Pericardium fibroblast (primary cell): Measurements from ENCODE around the gene SLU7. TPM values are rescaled to one million over a fixed set of nuclear protein-coding genes. Genes with fewer than 3 reads are reported as not detected.

ENCODE experiments used
- total RNA-seq: library from RNA; depleted of rRNA; stranded (reverse); fragments of >200 nt; gene quantifications from 2 replicates; pipeline ENCODE4 v1.2.3, GENCODE V29; 2015

Gene SLU7
- total RNA-seq: 42.0 and 42.2 TPM in 2 replicates

DNA sequence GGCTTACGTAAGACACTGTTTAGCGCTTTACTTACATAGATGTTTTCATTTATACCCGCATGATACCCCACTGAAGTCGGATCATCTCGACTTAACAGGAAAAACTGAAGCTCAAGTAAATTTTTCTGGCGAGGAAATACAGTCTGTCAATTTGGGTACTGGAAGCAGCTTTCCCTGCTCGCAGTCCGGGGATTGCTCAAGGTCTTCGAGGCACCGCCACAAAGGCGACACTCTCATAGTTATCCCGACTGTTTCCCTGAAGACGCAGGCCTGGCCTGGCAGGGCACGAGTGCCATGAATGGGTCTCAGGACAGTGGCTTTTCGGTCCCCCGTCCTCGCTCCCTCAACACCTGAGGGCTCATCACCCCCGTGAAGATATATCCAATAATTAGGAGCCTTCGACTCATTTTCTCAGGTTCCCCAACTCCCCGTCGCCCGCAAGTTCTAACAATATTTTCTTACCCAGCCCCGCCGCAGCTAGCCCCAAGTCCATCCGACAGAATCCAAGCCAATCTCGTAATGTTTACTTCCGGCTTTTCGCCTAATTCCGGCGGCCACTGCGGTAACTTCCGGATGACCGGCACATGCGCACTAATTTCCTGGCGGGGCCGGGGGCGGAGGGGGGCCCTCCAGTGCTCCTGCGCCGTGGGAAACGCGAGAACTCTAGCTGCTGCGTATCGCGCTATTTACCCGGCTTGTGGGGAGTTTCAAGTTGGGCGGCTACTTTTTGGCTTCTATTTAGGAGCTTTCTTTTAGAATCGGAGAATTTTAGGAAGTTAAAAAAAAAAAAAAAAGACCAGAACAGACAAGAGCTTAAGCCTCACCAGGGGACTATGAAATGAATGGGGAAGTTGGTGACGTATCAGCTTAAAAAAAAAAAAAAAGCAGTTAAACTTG lies at the start of gene SLU7:
SLU7 (minus strand) TSS at position 521 of the 897 bp plus-strand sequence. CDS start 3,787 bp downstream, outside the sequence.

DNA sequence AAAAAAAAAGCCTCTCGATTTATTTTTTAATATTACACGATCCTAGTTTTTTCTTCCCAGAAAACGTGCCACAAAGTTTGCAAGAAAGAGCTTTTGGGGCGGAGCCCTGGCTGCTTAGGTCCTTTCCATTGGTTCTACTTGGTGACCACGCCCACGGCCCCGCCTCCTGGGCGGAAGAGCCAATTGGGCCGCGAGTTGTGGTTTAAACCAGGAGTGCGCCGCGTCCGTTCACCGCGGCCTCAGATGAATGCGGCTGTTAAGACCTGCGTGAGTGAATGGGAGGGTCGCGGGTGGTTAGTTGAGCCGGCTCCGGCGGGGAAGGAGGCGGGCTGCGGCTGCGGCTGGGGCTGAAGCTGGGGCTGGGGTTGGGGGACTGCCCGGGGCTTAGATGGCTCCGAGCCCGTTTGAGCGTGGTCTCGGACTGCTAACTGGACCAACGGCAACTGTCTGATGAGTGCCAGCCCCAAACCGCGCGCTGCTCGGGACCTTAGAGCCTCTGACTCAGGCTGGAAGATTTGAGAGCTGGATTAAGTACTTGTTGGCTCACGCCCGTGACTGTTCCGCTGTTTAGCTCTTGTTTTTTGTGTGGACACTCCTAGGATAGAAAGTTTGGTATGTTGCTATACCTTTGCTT lies 2.9 kb upstream of the SLU7 start, which contains the start of gene PTTG1:
PTTG1 (plus strand) TSS at position 231 of the 634 bp plus-strand sequence. CDS start 458 bp downstream, outside the sequence.

GRCh38 chr5:160399402-160400353 lies 19.2 kb downstream of the SLU7 start, which contains the start of gene FAM200C:
Gene FAM200C (minus strand): TSS chr5:160400054. CDS start chr5:160395490, 4,564 bp downstream.

DNA sequence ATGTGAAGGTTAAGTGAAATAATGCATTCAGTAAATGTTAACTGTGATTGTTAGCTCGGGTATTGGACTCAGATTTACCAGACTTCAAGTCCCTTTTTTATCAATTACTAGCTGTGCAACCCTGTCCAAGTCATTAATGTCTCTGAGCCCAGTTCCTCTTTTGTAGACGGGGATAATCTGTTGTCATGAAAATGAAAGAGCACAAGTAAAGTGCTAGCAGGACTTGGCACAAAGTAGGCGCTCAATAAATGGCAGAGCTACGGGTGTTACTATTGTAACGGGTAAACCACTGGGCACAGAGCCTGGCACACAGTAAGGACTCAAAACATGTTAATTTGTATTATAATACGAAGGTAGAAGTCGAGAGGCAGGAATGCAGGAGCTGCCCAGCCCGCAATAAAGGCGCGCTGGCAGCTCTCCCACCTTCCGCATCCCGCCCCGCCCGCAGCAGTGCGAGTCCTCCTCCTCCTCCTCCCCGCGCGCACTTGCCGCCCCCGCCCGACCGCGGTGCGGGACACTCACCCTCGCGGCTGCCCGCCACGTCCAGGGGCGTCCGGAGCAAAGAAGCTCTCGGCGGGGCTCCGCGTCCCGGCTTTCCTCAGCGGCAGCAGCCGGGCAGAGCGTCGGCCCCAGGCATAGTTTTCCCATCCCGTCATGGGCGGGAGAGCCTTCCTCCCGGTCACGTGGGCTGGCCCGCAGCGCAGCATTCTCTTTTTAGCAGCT lies 48.7 kb downstream of the SLU7 start, which contains the start of gene C1QTNF2:
C1QTNF2 (minus strand) TSS at position 637 of the 723 bp plus-strand sequence. CDS start 15,615 bp downstream, outside the sequence.

Other genes with a start within 250 kb of the SLU7 start
- gene FABP6, start 189.6 kb downstream of the SLU7 start, total RNA-seq: not detected in 2 replicates
- gene CCNJL, start 106.5 kb downstream of the SLU7 start, total RNA-seq: 0.23 and 2.0 TPM in 2 replicates
- gene C1QTNF2, start 48.5 kb downstream of the SLU7 start, total RNA-seq: 0.47 and 1.9 TPM in 2 replicates
- gene FAM200C, start 19.0 kb downstream of the SLU7 start, total RNA-seq: 3.0 and 4.0 TPM in 2 replicates
- gene PTTG1, start 2.8 kb upstream of the SLU7 start, total RNA-seq: 9.2 and 13.9 TPM in 2 replicates